HG03521 (cell line): ENCODE data around the gene IL32.
A peak's percentile ranks its signal among the peaks of the same experiment; 100 is the strongest.

Experiments used
- ATAC-seq: cut with Tn5 transposase; IDR thresholded peaks from one replicate; pipeline ENCODE4 v1.9.1; 2021; ENCODE audit warnings: mild to moderate bottlenecking, moderate library complexity; ENCODE audit not compliant: unreplicated experiment

Gene IL32

GRCh38 chr16:3088925-3089716, 23.7 kb downstream of the IL32 start:
- ATAC-seq: no peak

- ATAC-seq: no peak
Observed at GRCh38 chr16:3089717-3090592, 24.5 kb downstream of the IL32 start.

DNA sequence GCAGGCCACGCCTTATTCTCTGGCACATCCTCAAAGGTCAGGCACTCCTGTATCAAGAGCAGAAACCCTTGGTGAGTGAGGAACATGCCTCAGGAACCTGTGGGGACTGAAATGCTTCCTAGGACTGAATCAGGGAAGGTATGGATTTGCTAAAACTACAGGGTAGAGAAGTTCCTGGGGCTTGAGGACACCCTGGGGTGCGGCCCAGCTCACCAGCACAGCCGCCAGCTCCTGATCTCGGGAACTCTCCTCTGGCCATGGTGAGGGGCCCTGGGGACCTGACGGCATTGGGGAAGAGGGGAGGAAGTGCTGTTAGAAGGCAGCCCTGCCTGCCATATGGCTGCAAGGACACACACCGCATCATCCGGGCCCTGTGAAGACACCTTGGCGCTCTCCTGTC, 26.1 kb downstream of the IL32 start:
- no peak for ATAC-seq

GRCh38 chr16:3092501-3092941, 27.1 kb downstream of the IL32 start:
- ATAC-seq: no peak

GRCh38 chr16:3094289-3095027, 29.0 kb downstream of the IL32 start:
- no peak for ATAC-seq

DNA sequence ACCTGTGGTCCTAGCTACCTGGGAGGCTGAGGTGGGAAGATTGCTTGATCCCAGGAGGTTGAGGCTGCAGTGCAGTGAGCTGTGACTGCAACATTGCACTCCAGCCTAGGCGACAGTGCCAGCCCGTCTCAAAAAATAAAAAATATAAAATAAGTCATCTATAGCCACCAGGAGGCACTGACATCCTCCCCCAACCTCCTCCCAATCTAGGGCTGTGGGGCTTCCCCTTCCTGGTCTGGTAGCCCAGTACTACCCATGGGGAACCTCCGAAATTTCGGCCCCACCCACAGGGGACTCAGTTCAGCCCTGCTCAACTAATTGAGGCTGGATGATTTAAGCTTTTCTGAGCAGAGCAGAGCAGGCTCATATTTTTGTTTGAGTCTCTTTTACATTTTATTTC, 30.4 kb downstream of the IL32 start:
- ATAC-seq: no peak

DNA sequence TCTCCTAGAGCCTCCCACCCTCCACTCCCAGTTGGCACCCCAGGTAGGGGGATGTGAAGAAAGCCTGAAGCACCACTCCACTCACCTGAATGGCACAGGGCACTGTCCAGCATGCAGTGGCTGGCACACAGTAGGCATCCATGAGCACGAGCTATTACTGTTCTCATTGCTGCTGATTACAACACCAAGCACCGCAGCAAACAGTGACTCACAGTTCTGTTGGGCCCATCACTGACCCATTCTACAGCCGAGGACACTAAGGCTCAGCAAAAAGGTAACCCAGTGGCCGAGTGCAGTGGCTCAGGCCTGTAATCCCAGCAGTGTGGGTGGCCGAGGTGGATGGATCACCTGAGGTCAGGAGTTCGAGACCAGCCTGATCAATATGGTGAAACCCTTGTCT, 30.9 kb downstream of the IL32 start:
- ATAC-seq: no peak

DNA sequence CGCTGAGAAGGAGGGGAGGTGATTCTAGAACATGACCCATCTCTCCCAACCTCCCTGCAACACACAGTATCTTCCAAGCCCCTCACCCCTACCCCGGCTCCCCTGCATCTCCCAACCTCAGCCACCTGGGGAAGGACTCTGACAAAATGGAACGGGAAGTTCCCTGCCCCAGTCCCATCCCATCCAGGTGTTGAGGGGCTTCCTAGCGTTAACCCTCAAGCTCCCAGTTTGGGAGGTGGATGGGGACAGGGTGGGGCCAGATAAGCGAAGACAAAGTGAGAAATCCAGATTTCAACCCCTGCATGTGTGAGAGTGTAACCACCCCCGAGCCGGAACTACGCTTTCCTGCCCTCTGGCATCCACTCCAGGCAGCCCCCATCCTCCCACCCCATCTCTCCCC, 31.8 kb downstream of the IL32 start:
- ATAC-seq: no peak

DNA sequence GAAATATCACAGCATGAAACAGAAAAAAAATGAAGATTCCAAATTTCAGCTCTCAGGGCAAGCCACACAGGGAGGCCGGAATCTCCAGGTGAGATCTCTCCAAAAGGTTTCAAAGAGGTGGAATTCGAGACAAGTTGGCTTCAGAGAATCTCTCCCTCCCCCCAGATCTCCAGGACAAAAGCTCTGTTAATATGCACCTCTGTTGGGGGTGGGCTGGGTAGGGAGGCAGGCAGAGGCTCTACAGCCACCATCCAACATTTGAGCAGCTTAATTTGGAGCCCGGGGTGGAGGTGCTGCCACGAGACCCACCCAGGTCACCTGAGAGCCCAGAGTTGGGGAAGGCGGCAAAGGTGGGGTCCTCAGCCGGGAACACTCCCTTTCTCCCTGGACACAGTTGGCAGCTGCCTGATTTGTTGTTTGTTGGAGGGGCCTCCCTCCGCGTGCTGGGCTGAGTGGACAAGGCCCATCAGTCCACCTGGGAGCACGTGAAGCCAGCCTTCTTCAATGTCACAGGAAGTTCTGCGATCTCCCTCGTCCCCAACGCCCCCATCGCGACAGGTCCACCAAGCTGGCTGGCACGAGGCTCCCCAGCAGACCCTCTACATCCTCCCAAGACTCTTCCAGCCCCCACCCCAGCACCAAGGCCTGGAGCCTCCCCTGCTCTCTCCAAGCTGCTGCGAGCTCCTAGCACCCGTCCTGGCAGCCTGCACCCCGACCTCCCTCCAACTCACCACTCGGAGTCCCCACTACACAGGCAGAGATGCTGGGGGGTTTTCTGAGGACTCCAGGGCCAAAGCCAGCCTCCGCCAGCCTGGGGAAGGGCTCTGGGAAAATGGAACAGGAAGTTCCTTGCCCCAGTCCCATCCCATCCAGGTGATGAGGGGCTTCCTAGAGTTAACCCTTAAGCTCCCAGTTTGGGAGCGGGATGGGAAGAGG, 33.3 kb downstream of the IL32 start, which contains the start of gene ZSCAN10:
ZSCAN10 (minus strand) TSS at position 836 of the 936 bp plus-strand sequence. CDS start 6,357 bp downstream, outside the sequence.
- no peak for ATAC-seq

- no peak for ATAC-seq
Observed at GRCh38 chr16:3099395-3099731, 33.9 kb downstream of the IL32 start.

DNA sequence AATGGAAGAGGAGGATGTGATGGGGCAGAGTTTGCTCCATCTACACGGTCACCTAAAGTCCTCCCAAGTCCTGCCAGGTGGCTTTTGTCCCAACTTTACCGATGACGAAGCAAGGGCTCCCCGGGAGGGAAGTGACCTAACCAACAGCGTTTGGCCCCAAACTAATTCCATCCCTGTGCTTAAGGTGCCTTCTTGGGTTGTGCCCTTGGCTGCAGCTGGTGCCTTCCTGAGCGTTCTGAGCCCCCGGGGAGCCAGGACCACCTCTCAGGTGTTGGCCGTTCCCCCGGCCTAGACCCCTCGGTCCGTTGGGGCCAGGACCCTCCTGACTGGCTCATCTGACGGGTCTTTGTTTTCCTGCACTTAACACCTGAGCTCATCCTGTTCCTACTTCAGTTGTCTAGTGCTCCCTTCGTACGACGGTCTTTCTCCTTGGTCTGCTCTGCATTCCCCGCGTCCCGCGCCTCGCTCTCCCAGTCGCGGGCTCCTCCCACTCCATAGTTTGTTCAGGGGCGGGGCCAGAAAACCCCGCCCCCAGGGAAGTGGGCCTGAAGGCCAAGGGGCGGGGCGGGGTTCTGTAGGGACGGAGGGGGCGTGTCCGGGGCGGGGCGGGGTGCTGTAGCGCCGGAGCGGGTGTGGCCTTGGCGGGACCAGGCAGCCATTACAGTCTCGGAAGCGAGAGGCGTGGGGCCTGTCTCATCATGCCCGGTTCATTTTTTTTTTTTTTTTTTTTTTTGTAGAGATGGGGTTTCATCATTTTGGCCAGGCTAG, 34.5 kb downstream of the IL32 start:
- ATAC-seq: peak; percentile 69

DNA sequence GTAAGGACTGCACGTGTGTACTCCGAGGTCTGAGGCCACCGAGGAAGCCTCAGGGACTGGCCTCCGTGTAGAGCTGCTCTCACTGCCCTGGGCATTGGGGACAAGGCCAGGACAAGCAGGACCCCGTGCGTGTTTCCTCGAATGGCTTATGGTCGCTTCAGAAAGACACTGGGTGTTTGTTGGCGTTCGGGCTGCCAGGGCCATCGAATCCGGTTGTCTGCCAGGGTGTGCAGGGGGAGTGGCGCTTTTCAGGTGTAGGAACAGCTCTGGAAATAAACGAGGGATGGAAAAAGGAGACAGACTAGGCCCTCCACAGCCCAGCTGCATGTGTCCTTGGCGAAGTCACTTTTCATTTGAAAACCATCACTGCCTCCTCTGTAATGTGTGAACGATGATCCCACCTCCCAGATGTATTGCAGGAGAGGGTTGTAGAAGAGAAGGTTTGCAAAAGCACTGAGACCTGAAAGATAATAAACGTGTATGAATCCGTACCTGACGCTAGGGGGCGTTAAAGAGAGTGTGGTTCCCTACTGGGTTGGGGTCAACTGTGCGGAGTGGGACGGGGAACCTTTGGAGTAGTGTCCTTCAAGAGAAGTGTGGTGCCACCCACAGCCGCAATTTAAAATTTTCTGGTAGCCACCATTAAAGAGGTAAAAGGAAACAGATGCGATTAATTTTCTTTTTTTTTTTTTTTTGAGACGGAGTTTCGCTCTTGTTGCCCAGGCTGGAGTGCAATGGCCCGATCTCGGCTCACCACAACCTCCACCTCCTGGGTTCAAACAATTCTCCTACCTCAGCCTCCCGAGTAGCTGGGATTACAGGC, 35.8 kb downstream of the IL32 start:
- ATAC-seq: no peak

DNA sequence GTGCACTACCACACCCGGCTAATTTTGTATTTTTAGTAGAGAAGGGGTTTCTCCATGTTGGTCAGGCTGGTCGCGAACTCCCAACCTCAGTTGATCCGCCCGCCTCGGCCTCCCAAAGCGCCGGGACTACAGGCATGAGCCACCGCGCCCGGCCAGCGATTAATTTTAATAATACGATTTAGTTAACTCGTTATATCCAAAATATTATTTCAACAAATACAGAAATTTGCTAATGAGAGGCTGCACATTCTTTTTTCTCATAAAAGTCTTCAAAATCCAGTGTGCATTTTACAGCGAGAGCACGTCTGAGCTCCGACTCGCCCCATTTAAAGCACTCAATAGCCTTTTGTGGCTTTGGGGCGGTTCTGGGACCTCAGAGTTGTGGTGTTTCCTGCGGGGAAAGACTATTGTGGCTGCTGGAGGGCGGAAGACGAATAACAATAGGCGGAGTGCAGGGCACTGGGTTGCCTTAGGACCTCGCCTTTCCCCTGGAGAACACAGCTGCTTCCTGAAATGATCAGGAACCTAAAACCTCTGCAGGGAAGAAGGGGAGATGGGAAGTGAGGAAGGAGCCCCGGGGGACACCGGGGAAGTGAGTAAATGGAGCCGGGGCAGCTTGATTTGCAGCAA, 36.5 kb downstream of the IL32 start:
- no peak for ATAC-seq

- ATAC-seq: peak; percentile 79
Observed at GRCh38 chr16:3106205-3106928, 40.9 kb downstream of the IL32 start.

- no peak for ATAC-seq
Observed at GRCh38 chr16:3112058-3112880, 46.8 kb downstream of the IL32 start, which contains the start of gene ZNF205. ZNF205 (plus strand) TSS chr16:3112586; CDS start chr16:3113431, 845 bp downstream.

DNA sequence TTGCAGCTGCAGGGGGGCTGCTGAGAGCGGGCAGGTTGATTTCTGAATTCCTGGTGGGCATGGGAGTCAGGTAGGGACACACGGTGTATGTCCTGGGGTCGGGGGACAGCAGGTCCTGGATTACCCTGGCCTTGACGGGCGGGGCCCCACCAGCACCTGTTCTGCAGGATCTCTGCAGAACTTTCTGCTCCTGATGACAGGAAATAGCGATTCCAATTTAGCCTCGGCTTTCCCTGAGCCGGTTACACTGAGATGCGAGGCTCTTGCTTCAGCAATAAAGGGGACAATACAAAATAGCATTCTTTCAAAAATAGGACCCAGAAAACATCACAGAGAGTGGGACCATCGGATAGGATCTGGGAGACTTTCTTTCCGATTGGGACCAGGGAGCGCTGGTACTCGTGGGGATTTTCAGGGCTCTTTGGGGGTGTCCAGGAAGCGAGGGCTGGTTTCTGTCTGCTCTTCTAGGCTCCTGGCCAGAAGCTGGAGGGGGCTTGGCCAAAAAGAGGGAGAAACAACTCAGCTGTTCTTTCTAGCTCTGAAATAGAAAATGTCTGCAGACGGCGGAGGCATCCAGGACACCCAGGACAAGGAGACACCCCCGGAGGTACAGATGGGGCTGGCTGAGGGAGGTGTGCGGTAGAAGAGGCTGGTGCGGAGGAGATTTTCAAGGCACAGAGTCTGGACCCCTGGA, 47.6 kb downstream of the IL32 start:
- no peak for ATAC-seq
